Esophagus squamous epithelium (tissue), 5 donors: ENCODE results near the gene RTN4R. TPM values are rescaled to one million over a fixed set of nuclear protein-coding genes. Genes with fewer than 3 reads are reported as not detected.
A peak's percentile ranks its signal among the peaks of the same experiment; 100 is the strongest.

Source experiments
- DNase-seq: peaks from one replicate; lab custom pipeline; 2025; lab: John Stamatoyannopoulos, UW
- H3K27ac ChIP-seq, 4 donors: fragments of 200-600 bp; sonication (generic); one replicate each; pipeline ENCODE4 v1.5.1; 2016 to 2019; ENCODE audit warnings: mild to moderate bottlenecking in 1 of 4
- H3K27me3 ChIP-seq, 4 donors: fragments of 200-600 bp; sonication (generic); 1 replicate in 3 of 4; 2 replicates in 1 of 4; pipeline versions ENCODE4 v1.5.1 to v1.6.0; 2017 to 2021; ENCODE audit warnings: antibody characterized with exemption in 1 of 4
- H3K36me3 ChIP-seq, 3 donors: fragments of 200-600 bp; sonication (generic); one replicate each; pipeline ENCODE4 v1.5.1; 2016 to 2019
- H3K4me1 ChIP-seq, 3 donors: fragments of 200-600 bp; sonication (generic); one replicate each; pipeline ENCODE4 v1.5.1; 2017 to 2019
- H3K4me3 ChIP-seq, 4 donors: fragments of 200-600 bp; sonication (generic); 1 replicate in 3 of 4; 2 replicates in 1 of 4; pipeline ENCODE4 v1.5.1; 2016 to 2019; ENCODE audit warnings: mild to moderate bottlenecking in 2 of 4, moderate library complexity in 1 of 4
- H3K9me3 ChIP-seq, 3 donors: fragments of 200-600 bp; sonication (generic); one replicate each; pipeline ENCODE4 v1.5.1; 2016 to 2019
- CTCF ChIP-seq, 6 experiments: fragments of 450-650 bp in 4 of 6; fragments of 200-600 bp in 2 of 6; sonication (generic) in 2 of 6; IDR thresholded peaks; one replicate each; pipeline ENCODE4 v1.5.1; 2016 to 2019; ENCODE audit warnings: antibody characterized with exemption in 6 of 6, mild to moderate bottlenecking in 4 of 6, moderate library complexity in 4 of 6
- POLR2A ChIP-seq, 4 donors: fragments of 450-650 bp; IDR thresholded peaks; one replicate each; pipeline ENCODE4 v1.6.1; 2017; ENCODE audit warnings: antibody characterized with exemption in 4 of 4, mild to moderate bottlenecking in 4 of 4, moderate library complexity in 3 of 4
- WGBS, 2 donors: methylation state at CpG; one replicate each; pipeline ENCODE4 v1.1.5; 2018; 5-methylcytosine and 5-hydroxymethylcytosine counted together
- intact Hi-C: fragments of 100-400 bp; cut with DNase I; formaldehyde crosslinking; loops from one replicate; pipeline ENCODE4 v1.15.0; 2022
- total RNA-seq, 4 donors: library from RNA; depleted of rRNA; stranded (reverse); fragments of >200 nt; gene quantifications; one replicate each; pipeline ENCODE4 v1.1.0, GENCODE V29; 2016
- donor health status: DM: yes; HTN: yes; CAD: no.

RTN4R gene
- total RNA-seq, 4 donors from 2014 or later: 0.97 to 3.9 (median 2.5) TPM

GRCh38 chr22:20260071-20260765 is 7.9 kb downstream of the RTN4R start:
- no peak for DNase-seq
- no peak overlapping the region for H3K4me3 ChIP-seq

GRCh38 chr22:20259327-20259688 is 8.8 kb downstream of the RTN4R start:
- 84 to 95% methylated on average over 8 of the region's 8 CpGs for WGBS, 2 donors
- Histone ChIP-seq H3K36me3 (no peaks in the 10 kb centered on the region), H3K4me3 (no peak overlapping the region)

More at GRCh38 chr22:20260071-20260765, 7.9 kb downstream of the RTN4R start:
- 70 to 83% methylated on average over 2 to 7 of the region's 19 CpGs for WGBS, 2 donors
- no peaks in the 10 kb centered on the region for H3K9me3 ChIP-seq
- no peaks in the 10 kb centered on the region for H3K36me3 ChIP-seq
- no peak for TF ChIP-seq POLR2A (IDR thresholded peaks at IDR 0.05)
- TF ChIP-seq CTCF (IDR thresholded peaks at IDR 0.05): no peak
- no peaks in the 10 kb centered on the region for H3K4me1 ChIP-seq
- intact Hi-C loops: no loop called here
- no peak overlapping the region for H3K27ac ChIP-seq
- no peaks in the 10 kb centered on the region for H3K27me3 ChIP-seq

DNA sequence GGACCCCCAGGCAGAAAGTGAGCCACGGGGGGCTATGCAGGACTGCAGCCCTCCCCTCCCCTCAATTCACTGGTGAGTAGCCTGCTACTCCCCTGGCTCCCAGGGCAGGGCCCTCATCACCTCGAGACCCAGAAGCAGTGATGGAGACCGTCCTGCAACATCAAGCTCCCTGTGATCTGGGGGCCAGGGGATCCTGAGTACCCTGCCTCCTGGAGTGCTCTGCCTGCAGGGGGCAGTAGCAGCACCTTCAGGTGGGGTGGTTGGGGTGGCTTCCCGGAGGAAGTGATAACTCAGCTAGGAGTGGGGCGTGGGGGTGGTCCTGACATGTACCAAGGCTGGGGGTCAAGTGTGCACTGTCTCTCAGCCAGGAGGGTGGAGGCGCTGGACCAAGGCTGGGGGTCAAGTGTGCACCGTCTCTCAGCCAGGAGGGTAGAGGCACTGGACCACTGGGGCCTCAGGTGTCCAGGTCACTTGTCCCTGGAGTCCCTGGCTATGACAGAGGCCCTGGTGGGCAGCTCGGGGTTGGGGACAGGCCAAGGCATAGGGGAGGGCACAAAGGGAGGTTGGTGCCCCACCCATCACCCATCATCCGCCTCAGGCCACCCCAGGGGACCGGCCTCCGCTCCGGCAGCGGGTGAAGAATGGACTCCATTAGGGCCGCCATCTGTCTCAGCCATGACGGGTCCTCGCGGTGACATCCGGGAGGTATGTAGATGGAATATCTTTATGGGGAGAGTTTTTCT is 9.4 kb downstream of the RTN4R start:
- H3K36me3 ChIP-seq: no peaks in the 10 kb centered on the region
- 69 to 97% methylated on average over 3 to 6 of the region's 18 CpGs for WGBS, 2 donors
- no peak for TF ChIP-seq POLR2A (IDR thresholded peaks at IDR 0.05)
- peak in 1 of 6 experiments; percentile 17 for TF ChIP-seq CTCF (IDR thresholded peaks at IDR 0.05)
- H3K27me3 ChIP-seq: no peaks in the 10 kb centered on the region
- no peaks in the 10 kb centered on the region for H3K9me3 ChIP-seq
- no peak for DNase-seq
- intact Hi-C loops: no loop called here
- no peak overlapping the region for H3K4me3 ChIP-seq
- no peak overlapping the region for H3K27ac ChIP-seq
- no peaks in the 10 kb centered on the region for H3K4me1 ChIP-seq

More at GRCh38 chr22:20259327-20259688, 8.8 kb downstream of the RTN4R start:
- Histone ChIP-seq H3K27ac (no peak overlapping the region), H3K4me1 (no peaks in the 10 kb centered on the region), H3K27me3 (no peaks in the 10 kb centered on the region), H3K9me3 (no peaks in the 10 kb centered on the region)
- intact Hi-C loops: no loop called here
- TF ChIP-seq POLR2A (IDR thresholded peaks at IDR 0.05) (no peak), CTCF (IDR thresholded peaks at IDR 0.05) (no peak)
- DNase-seq: no peak

- Histone ChIP-seq H3K27ac (no peak overlapping the region), H3K36me3 (no peaks in the 10 kb centered on the region), H3K27me3 (no peaks in the 10 kb centered on the region), H3K4me1 (no peaks in the 10 kb centered on the region), H3K9me3 (no peaks in the 10 kb centered on the region), H3K4me3 (no peak overlapping the region)
- DNase-seq: no peak
- 42 to 50% methylated on average over 1 to 2 of the region's 4 CpGs for WGBS, 2 donors
- TF ChIP-seq CTCF (IDR thresholded peaks at IDR 0.05) (no peak), POLR2A (IDR thresholded peaks at IDR 0.05) (no peak)
- intact Hi-C loops: no loop called here
Observed at GRCh38 chr22:20258021-20258299, 10.2 kb downstream of the RTN4R start.

DNA sequence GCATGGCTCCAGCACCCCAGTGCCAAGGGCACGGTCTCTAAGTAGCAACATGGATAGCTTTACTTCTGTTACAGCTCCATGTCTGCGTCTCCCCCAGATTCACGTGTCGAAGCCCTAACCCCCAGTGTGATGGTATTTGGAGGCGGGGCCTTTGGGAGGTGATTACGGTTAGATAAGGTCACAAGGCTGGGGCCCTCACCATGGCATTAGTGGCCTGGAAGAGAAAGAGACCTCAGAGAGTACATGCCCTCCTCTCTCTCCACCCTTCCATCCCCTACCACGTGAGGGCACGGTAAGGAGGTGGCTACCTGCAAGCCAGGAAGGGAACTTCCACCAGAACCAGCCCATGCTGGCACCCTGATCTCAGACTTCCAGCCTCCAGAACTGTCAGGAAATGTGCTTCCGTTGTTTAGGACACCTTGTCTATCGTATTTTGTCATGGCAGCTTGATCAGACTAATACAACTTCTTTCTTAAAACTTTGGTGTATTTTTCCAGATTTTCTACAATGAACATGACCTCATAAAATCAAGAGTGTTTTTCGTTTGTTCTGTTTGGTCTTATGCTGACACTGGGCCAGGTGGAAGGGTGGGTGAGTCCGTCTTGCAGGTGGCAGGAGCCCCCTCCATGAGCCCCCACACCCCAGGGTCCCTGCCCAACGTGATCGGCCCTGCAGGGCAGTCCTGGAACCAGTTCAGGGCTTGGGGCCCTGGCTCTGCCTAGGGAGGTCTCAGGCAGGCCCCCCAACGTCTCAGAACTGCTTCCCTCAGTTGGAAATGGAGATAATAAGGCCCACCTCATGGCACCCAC is 10.7 kb downstream of the RTN4R start:
- Histone ChIP-seq H3K4me3 (no peak overlapping the region), H3K27me3 (no peaks in the 10 kb centered on the region), H3K9me3 (no peaks in the 10 kb centered on the region), H3K36me3 (no peaks in the 10 kb centered on the region), H3K27ac (no peak overlapping the region), H3K4me1 (no peaks in the 10 kb centered on the region)
- WGBS, 2 donors: 80 to 81% methylated on average over 6 to 9 of the region's 15 CpGs
- no peak for DNase-seq
- no peak for TF ChIP-seq CTCF (IDR thresholded peaks at IDR 0.05)
- TF ChIP-seq POLR2A (IDR thresholded peaks at IDR 0.05): no peak
- intact Hi-C loops: no loop called here
